ENCODE measurements around the gene SFR1.

DNA sequence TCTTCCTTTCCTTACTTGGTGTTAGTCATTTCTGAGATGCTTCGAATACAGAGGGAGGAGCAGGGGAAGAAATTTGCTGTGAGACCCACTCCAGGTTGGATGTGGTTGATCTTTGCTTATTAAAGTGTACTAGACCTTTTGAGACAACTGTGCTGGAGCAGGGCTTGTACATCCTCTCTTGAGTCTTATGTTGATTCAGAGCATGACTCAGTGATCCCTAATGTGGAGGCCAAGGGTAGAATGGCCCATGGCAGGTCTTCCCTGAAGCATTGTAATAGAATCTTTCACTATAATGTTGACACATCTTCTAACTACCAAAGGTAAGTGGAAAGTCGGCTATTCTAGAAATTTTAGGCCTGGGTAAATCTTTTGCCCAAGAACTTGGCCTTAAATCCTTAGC, 17.0 kb upstream of the SFR1 start:
- no peak for TF ChIP-seq CTCF (IDR thresholded peaks at IDR 0.05; ENCODE audit: insufficient read depth, low read length)
- TF ChIP-seq REST (IDR thresholded peaks at IDR 0.05; ENCODE audit: insufficient replicate concordance, low read depth), result no peak
- no peak for TF ChIP-seq GABPA (IDR thresholded peaks at IDR 0.05; ENCODE audit: low read depth)
- TF ChIP-seq POLR2AphosphoS5 (IDR thresholded peaks at IDR 0.05; ENCODE audit: low read depth), result no peak
- no peak for TF ChIP-seq SPI1 (IDR thresholded peaks at IDR 0.05; ENCODE audit: borderline replicate concordance, low read depth)
